GM21515 (cell line): ENCODE results near the gene THRB.

Experiments
- ATAC-seq: cut with Tn5 transposase; IDR thresholded peaks from one replicate; pipeline ENCODE4 v1.9.1; 2021; ENCODE audit not compliant: unreplicated experiment

The THRB gene

DNA sequence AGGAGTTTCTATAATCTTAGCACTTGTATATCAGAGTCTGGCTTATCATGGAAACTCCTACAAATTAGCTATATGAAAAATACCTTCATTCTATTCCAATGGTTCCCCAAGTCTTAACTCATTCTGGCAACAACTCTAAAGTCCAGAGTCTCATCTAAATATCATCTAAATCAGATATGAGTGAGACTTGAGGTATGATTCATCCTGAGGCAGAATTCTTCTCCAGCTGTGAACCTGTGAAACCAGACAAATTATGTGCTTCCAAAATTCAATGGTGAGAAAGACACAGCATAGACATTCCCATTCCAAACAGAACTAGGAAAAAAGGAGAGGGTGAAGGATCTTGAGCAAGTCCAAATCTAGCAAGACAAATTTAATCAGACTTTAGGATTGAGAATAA lies 138.8 kb downstream of the THRB start:
- ATAC-seq = no peak

DNA sequence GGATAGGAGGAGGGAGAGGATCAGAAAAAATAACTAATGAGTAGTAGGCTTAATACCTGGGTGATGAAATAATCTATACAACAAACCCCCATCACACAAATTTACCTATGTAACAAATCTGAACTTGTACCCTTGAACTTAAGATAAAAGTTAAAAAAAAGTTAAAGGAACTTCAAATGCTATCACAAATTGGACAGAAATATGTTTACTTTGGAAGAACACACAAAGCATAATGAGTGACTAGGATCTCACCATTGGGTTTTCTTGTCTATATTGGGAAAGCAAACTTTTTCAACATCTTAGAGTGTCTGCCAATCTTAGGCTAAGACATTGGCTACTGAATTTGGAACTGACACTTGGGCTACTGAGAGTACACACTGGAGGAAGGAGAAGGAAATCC lies 140.4 kb downstream of the THRB start:
- ATAC-seq = no peak

DNA sequence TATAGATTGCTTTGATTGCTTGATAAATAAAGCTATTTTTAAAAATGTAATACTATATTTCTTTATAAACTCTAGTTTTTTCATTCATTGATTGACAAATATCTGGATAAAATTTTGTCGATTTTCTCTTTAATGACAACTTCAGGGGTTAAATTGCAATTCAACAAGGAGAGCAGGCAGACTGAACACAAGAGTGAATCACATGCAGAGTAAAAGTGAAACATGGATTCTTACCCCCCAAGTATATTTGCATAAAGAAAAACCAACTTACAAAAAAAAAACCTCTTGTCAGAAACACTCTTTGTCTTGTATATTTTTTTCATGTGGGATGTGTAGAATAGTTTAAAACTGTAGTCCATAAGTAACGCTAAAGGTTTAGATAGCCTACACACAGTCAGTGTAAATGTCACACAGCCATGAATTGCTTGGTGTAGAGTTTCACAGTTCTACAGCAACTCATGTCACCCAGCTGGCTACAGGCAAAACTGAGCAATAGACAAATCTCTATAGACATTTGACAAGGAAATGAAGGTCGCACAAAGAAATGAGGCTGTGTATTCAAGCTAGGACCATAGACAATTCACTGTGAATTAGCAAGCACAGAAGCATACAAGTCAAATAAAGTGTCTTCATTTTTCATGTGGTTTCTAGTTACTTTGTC lies 141.6 kb downstream of the THRB start:
- ATAC-seq = no peak

DNA sequence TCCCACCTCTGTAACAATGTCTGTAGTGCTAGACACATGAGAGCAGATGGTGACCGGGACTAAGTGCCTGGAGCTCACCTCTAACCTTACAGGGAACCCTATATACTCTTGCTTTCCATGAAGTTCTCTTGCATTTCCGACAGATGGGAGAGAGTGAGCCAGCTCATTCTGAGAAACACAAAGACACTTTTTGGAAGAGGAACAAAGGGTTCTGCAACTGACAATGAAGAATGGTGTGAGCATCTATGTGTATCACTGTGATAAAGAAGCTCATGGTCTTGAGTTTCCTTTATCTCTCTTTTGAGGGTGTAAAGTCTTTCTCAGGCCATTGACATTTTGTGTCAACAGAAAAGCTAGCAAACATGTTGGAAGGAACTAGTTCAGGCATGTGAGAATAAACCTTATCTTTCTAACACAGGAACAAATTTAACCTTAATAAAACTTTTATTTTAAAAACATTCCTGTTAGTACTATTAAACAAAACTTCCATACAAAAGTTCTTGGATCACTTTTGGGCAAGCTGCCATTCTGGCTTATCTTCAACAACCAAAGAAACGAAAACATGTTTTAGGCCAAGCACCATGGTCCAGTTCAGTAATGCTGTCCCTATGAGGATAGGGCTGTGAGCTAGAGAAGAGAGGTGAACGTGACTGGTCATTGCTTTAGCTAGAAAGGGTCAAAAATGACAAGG lies 142.7 kb downstream of the THRB start:
- no peak for ATAC-seq

DNA sequence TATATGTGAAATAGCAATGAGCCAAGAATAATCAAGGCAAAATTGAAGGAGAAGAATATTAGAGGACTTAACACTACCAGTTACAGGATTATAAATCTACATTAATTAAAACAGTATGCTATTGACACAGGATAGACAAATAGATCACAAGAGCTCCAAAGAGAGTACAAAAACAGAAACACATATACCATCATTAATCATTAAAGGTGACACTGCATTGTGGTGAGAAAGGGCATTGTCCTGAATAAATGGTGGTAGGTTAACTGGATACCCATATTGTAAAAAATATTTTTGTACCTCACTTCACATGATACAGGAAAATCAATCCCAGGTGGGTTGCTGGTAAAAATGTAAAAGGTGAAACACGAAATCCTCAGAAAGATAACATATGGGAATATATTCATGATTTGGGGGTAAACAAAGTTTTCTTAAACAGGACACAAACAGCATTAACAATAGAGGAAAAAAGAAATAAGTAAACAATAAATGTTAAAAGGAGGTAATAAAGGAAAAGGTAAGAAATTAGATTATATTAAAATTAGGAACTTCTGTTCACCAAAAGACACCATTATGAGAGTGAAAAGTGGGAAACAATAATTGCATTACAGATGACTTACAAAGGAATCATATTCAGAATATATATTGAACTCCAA lies 145.2 kb downstream of the THRB start:
- ATAC-seq = no peak

DNA sequence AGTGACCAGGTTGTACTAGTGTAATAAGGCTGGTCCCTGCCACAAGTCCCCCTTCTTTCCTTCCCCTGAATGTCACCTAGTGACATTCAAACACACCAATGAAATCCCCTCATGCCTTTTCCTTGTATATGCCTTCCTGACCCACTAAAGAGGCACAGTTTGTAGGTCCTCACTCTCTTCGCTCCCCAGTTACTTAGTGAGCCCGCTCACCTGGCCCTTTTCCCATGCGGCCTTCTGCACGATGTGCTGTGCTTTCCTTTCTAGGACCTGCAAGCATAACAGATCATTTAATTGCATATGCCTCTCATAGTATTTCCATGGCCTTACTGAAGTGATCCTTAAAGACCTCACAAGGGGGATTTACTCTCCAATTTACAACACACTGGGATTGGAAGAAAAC lies 146.3 kb downstream of the THRB start:
- no peak for ATAC-seq

DNA sequence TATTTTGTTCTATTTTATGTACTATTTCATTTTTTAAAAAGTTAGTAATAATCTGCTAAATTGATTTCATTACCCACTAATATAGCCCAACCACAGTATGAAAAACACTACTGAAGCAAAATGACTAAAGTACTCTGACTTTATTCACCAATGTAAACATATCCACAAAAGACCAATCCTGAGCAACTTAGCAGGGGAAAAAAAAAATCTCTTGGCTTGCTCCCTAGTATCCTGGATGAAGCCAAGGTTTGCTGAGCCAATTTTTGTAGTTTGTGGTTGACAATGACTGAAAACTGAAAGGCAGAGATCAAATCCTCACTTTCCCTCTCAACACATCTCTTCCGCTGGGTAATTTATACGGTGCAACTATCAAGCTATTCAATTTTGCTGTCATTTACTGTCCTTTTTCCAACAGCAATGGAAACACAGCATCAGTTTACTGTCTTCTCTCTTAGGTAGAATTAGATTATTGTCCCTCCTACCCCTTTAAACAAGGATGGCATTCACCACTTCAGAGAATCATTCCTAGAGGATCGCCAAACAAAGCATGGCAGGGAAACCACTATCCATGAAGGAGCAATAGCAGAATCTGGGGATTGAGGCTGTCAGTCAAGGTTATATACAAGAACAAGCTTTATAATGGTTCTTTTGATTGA lies 149.7 kb downstream of the THRB start:
- ATAC-seq = no peak

DNA sequence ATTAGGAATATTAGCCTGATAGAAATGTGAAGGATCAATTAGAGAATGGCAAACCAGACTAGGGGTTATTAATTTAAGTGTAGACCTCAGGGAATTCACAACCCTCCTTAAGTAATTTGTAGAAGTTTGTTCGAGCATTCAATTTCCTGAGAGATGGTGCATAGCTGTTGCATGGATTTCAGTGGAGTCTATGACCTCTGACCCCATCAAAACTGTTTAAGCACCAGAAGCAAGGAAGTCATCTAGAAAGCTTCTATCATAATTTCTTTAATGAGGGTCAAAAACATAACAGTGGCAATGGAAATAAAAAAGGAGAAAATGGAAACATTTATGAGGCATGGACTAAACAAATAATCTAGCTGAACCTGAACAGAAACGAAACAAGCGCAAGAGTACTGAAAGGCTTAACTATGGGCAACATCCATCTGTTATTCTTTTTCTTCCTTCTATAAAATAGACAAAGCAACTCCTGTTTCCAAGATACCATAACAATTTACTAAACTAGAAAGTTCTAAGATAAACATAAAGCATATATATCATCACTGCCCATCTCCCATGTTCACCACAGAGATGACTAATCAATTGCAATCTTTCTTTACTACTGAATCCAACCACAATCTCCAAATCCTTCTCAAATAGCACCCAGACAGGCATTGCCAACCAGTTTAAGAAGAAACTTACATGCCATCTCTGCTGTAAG lies 151.4 kb downstream of the THRB start:
- ATAC-seq = no peak

DNA sequence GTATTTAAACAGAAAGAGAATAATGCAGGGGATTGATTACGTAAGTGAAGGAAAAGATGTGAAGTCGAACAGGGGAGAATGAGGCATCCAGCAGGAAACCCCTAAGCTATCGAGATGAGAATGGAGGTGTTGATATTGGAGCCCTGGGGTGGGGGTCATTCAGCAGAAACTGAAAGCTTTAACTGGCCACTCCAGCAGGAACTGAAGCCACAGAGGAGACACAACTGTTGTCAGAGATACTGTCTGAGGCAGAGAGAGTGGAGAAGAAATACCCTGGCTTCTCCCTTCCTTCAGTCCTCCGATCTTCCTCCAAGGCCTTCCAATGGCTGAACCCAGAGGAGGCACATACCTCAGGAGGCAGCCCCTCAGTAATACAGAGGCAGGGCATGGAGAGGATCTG lies 152.4 kb downstream of the THRB start:
- no peak for ATAC-seq

DNA sequence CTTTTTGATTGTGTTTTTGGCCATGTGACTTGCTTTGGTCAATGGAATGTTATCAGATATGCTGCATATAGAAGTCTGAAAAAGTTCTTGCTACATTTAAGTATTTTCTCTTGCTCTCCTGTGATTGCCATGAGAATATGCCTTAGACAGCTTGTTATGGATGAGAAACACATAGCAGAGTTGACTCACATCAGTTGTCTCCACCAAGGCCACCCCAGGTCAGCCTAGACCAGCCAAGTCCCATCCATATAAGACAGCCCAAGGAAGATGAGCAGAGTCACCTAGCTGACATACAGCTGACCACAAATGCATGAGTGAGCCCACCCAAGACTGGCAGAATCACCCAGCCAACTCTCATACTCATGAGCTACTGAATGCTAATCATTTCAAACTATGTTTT lies 153.0 kb downstream of the THRB start:
- ATAC-seq = no peak

DNA sequence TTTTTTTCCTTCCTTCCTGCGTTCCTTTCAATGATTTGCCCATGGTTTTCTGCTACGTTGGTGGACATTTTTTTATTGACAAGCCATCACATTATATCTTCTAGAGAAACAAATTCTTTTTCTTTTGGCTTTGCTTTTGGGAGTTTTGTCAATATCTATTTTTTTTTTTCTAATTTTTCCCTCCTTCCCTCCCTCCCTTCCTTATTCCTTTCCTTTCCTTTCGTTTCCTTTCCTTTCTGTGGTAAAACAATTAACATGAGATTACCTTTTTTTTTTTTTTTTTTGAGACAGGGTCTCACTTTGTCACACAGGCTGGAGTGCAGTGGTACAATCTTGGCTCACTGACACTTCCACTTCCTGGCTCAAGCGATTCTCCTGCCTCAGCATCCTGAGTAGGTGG lies 153.7 kb downstream of the THRB start:
- no peak for ATAC-seq

DNA sequence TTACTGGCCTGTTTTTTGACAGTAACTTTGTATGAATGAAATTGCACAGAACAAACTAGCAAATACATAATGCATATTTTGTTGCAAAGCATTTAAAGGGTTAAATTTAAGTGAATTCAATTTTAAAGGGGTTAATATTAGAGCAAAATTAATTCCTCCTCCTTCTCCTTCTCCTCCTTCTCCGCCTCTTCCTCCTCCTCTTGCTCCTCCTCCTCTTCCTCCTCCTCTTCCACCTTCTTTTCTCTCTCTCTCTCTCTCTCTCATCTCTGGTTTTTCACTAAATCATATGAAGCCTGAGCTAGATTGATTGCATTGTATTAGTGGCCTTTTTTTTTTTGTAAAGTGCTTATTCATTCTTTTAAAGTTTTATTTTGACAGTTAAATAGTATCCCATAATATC lies 154.5 kb downstream of the THRB start:
- ATAC-seq = no peak

DNA sequence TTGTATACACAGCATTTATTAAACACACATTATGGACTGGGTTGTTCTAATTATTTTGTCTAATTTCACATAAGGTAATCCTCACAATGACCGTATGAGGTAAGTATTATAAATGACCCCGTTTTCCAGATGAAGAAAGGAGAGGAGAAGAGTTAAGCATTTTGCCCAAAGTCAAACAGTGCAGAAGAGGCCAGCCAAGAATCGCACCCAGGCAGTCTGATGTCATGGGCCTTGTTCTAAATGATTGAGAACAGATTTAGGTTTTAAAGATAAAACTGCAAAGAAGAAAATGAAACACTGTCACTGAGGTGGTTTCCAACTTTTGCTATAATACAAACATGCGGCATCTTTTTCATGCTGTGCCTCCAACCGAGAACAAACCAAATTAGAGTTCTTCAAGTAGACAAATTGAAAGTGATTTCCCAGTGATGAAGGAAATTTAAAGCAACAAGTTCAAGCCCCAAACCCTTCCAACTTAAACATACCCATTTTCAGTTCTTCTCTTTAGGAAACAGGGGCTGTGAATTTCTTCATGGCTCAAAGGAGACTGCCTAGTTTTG lies 155.3 kb downstream of the THRB start:
- ATAC-seq = no peak

DNA sequence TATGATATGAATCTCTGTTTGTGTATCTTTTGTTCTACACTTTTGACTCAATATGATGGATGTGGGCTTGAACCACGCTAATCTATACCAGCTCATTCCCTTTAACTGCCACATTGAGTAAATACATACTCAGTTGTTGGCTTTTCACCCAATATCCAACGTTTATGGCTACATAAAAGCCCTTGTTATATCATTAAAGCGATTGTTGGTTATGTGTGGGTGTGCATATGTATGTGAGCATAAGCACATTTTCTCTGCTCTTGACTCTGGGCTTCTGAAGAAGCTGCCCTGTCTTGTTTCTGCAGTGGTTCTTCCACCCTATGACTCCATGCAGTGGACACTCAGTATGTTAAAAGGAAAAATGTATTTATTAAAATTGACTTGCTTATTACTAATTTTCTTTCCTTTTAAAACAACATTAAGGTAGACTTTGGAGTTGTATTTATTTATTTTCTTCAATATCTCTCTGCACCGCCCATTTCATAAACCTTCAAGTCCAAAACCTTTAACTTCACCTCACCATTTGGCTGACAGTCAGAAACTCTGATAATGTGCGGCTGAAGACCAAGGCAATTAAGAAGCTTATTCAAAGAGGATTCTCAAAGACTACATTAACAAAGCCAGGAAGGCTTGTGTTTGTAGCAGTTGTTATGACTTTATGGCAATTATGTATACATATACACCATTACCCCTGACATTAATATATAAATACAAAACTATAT lies 156.1 kb downstream of the THRB start:
- ATAC-seq = no peak

DNA sequence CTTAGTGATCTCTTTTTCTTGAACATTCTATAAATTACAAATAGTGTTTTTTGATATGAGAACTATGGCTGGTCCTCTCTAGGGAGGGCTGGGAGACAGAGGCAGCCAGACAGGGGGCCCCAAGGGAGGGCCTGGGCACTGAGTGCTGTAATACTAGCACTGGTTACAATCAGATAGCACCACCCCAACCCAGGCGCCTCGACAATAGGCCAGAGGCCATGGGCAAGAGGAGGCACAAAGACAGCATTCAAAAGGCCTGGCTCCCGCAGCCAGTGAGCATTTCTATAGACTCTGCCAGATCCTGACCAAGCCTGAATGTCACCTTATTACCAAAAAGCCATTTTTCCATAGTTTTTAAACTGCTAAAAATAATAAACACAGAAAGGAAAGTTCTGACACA lies 158.5 kb downstream of the THRB start:
- no peak for ATAC-seq

DNA sequence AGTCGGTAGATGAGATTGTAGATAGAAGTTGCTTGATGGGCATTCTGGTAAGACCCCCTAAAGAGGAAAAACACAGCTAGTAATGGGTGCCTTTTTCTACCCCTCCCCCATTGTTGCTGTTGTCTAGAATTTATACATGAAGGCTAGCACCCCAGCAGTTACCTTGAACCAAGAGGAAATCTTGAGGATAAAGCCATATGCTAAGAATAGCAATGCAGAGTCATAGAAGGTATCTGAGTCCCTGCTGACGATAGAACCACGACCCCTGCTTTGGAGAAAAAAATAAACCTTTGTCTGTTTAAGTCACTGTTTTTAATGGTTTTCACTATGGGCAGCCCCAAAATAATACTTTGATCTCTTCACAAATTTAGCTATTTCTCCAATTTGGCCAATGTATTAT lies 162.6 kb downstream of the THRB start:
- no peak for ATAC-seq

DNA sequence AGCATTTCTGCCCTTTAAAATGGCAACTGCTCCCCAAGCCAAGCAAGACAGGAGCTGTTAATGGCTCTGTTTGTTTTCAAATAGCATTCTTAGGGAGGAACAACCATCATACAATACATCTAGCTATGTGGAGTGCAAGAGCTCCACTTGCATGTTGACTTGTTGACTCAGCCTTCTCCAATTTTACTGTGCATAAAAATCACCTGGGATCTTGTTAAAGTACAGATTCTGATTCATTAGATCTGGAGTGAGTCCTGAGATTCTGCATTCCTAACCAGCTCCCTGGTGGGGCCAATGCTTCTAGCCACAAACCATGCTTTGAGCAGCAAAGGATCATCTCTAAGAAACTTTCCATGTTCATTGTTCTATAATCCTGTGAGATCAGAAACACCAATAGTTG lies 171.4 kb downstream of the THRB start:
- no peak for ATAC-seq

DNA sequence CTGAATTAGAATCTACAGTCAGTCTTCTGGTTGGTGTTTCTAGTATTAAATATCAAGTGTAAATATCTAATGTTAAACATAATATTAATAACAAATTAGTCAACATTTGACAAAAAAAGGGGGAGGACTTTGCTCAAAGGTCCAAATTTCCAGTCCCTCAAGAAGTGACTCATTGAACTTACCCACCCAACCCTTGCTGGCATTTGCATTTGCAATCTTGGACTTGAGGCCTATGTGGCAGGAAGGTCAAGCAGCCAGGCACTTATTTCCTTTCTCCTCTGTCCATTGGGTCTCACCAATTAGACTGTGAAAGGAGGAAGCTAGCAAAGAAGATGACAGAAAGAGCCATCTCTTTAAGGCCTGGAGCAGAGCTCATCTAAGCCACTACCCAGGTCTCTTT lies 174.0 kb downstream of the THRB start:
- ATAC-seq = no peak

DNA sequence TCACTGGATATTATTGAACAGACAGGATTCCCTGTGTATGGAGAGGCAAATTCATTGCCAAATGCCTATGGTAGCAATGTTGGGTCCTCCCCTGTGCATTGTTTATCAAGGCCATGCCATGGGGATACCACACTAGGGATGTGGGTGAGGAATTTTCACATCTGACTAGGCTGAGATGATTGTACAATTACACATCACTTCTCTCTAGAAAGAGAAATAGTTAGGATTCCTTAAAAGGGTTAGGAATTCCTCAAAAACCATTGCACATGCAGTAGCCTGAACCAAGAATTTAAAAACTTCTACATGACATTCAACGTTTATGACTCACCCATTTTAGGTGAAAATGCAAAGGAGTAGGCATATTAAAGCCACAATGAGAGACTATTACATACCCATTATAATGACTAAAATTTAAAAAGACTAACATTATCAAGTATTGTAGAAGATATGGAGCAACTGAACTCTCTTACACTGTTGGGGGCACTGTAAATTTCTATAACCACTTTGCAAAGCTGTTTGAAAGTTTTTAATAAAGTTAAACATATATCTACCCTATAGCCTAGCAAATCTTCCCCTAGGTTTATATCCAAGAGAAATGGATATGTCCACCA lies 175.9 kb downstream of the THRB start:
- no peak for ATAC-seq

DNA sequence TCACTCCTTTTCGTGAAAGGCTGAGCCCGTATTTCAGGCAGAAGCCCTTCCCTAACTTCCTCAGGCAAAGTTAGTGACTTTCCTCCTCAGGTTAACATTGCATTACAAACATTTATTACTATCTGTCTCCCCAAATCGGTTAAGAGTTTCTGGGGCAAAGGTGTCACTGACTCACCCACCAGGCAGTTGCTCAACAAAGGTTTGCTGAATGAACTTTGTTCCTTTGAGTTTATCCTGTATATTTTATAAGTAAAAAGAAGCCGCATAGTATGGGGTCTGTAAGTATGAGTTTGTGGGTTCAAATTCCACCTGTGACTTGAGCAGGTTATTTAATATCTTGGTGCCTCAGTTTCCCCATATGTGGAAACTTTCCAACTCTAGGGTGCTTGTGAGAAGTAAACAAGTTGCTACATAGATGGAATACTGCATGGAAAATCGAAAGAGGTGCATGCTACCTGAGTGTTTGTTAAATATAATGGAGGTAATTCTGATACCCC lies 177.7 kb downstream of the THRB start:
- no peak for ATAC-seq
